ENCODE measurements around the gene ZWILCH.

- TF ChIP-seq POLR2A (IDR thresholded peaks at IDR 0.05): no peak
- TF ChIP-seq, protein P1, sequence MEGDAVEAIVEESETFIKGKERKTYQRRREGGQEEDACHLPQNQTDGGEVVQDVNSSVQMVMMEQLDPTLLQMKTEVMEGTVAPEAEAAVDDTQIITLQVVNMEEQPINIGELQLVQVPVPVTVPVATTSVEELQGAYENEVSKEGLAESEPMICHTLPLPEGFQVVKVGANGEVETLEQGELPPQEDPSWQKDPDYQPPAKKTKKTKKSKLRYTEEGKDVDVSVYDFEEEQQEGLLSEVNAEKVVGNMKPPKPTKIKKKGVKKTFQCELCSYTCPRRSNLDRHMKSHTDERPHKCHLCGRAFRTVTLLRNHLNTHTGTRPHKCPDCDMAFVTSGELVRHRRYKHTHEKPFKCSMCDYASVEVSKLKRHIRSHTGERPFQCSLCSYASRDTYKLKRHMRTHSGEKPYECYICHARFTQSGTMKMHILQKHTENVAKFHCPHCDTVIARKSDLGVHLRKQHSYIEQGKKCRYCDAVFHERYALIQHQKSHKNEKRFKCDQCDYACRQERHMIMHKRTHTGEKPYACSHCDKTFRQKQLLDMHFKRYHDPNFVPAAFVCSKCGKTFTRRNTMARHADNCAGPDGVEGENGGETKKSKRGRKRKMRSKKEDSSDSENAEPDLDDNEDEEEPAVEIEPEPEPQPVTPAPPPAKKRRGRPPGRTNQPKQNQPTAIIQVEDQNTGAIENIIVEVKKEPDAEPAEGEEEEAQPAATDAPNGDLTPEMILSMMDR (IDR thresholded peaks at IDR 0.05): no peak
Measured at GRCh38 chr15:66508293-66508883, 3.3 kb downstream of the ZWILCH start.
